Spleen (tissue), 11 donors: ENCODE measurements around the gene PPIL1. TPM values are rescaled to one million over a fixed set of nuclear protein-coding genes. Genes with fewer than 3 reads are reported as not detected.

Source experiments
- DNase-seq: peaks from one replicate; pipeline ENCODE4 v3.0.0-alpha.2; 2020
- H3K27ac ChIP-seq, 8 donors: fragments of 200-600 bp; sonication (generic) in 7 of 8; 1 replicate in 4 of 8; 2 replicates in 4 of 8; pipeline versions ENCODE4 v1.5.0 to v1.8.0; 2016 to 2021; ENCODE audit warnings: inconsistent platforms in 4 of 8, mild to moderate bottlenecking in 4 of 8, moderate library complexity in 1 of 8
- H3K27me3 ChIP-seq, 7 donors: fragments of 200-600 bp; sonication (generic) in 6 of 7; replicated peaks in 1 of 7; 1 replicate in 4 of 7; 2 replicates in 3 of 7; pipeline versions ENCODE4 v1.5.0 to v1.8.0; 2016 to 2021; ENCODE audit warnings: inconsistent platforms in 3 of 7, mild to moderate bottlenecking in 1 of 7
- H3K36me3 ChIP-seq, 6 donors: fragments of 200-600 bp; sonication (generic) in 5 of 6; 1 replicate in 4 of 6; 2 replicates in 2 of 6; pipeline versions ENCODE4 v1.5.0 to v1.8.0; 2016 to 2021; ENCODE audit warnings: inconsistent platforms in 2 of 6
- H3K4me1 ChIP-seq, 6 donors: fragments of 200-600 bp; sonication (generic) in 5 of 6; 1 replicate in 3 of 6; 2 replicates in 3 of 6; pipeline versions ENCODE4 v1.5.0 to v1.8.0; 2016 to 2021; ENCODE audit warnings: inconsistent platforms in 3 of 6
- H3K4me3 ChIP-seq, 8 donors: fragments of 200-600 bp; sonication (generic) in 7 of 8; 1 replicate in 4 of 8; 2 replicates in 4 of 8; pipeline versions ENCODE4 v1.5.0 to v1.8.0; 2016 to 2021; ENCODE audit warnings: inconsistent platforms in 4 of 8, mild to moderate bottlenecking in 4 of 8, moderate library complexity in 2 of 8
- H3K9me3 ChIP-seq, 8 donors: fragments of 200-600 bp; sonication (generic) in 7 of 8; 1 replicate in 4 of 8; 2 replicates in 4 of 8; pipeline versions ENCODE4 v1.5.0 to v1.8.0; 2016 to 2021; ENCODE audit warnings: inconsistent platforms in 4 of 8
- CTCF ChIP-seq, 11 experiments: fragments of 200-600 bp in 7 of 11; fragments of 450-650 bp in 4 of 11; sonication (generic) in 4 of 11; IDR thresholded peaks in 8 of 11; conservative IDR thresholded peaks in 3 of 11; 1 replicate in 7 of 11; 2 replicates in 4 of 11; pipeline versions ENCODE4 v1.4.0 to v1.8.0; 2016 to 2021; ENCODE audit warnings: antibody characterized with exemption in 11 of 11, inconsistent platforms in 4 of 11, mild to moderate bottlenecking in 1 of 11
- POLR2A ChIP-seq, 3 donors: fragments of 450-650 bp; IDR thresholded peaks; one replicate each; pipeline ENCODE4 v1.5.1; 2017; ENCODE audit warnings: antibody characterized with exemption in 3 of 3, mild to moderate bottlenecking in 1 of 3
- POLR2AphosphoS5 ChIP-seq, 3 donors: sonication (generic); formaldehyde crosslinking; IDR thresholded peaks; one replicate each; pipeline ENCODE4 v1.5.1; 2017; ENCODE audit warnings: antibody characterized with exemption in 3 of 3
- WGBS, 5 donors: extraction: QIAGEN DNeasy Blood & Tissue Kit in 3 of 5; methylation state at CpG; one replicate each; pipeline versions ENCODE4 v1.1.5 to v1.1.7; 2013 to 2018; 5-methylcytosine and 5-hydroxymethylcytosine counted together
- intact Hi-C: fragments of 100-400 bp; cut with DNase I; formaldehyde crosslinking; loops from one replicate; pipeline ENCODE4 v1.15.0; 2023; ENCODE audit warnings: low total_unique reads
- polyA plus RNA-seq, 3 donors: library from polyadenylated mRNA; stranded (reverse); fragments of 200-250 nt; gene quantifications; one replicate each; pipeline ENCODE4 v1.2.1, GENCODE V29; 2013
- total RNA-seq, 7 donors: library from RNA; depleted of rRNA in 3 of 7; stranded (reverse); fragments of >200 nt in 3 of 7; fragmentation: NEBNext Ultra II Directional in 4 of 7; extraction: Animal tissue kit (Norgen Biotek cat#: 25700) in 4 of 7; gene quantifications; one replicate each; pipeline versions ENCODE4 v1.1.0 to v1.2.1, GENCODE V29; 2016 to 2021
- donor health status: healthy with polysubstance abuse.
- donor health status: DM: no; HTN: no; CAD: no; lungs with moderate emphysema.
- donor health status: DM: no; HTN: no; CAD: no.
- donor health status: Bipolar disorder and iron deficiency.
- donor health status: healthy.
- donor health status: DM: no; HTN: no; CAD: no.
- donor health status: DM: yes; HTN: yes; CAD: no.

Gene PPIL1
- total and polyA plus RNA-seq, 10 donors = 8.7 to 26.4 (median 13.5) TPM

GRCh38 chr6:36807143-36807542 lies 67.5 kb downstream of the PPIL1 start:
- WGBS, 5 donors = 72 to 86% (median 81%) methylated on average over 5 of the region's 5 CpGs
- Histone ChIP-seq H3K36me3 (no peaks in the 10 kb centered on the region), H3K9me3 (no peaks in the 10 kb centered on the region), H3K4me1 (no peaks in the 10 kb centered on the region), H3K27ac (no peak overlapping the region), H3K27me3 (peaks cover 0 to 6% (median 0%) of the 10 kb centered on the region in 7 donors), H3K4me3 (no peak overlapping the region)
- no peak for DNase-seq
- intact Hi-C loops = no loop called here
- TF ChIP-seq CTCF (IDR thresholded peaks at IDR 0.05 in 8 of 11, conservative IDR thresholded peaks at IDR 0.05 in 3 of 11) (no peak), POLR2AphosphoS5 (IDR thresholded peaks at IDR 0.05) (no peak), POLR2A (IDR thresholded peaks at IDR 0.05) (no peak)

GRCh38 chr6:36805917-36806316 lies 68.7 kb downstream of the PPIL1 start:
- H3K9me3 ChIP-seq = no peaks in the 10 kb centered on the region
- DNase-seq = no peak
- no peak overlapping the region for H3K4me3 ChIP-seq
- TF ChIP-seq CTCF (IDR thresholded peaks at IDR 0.05 in 8 of 11, conservative IDR thresholded peaks at IDR 0.05 in 3 of 11) (no peak), POLR2AphosphoS5 (IDR thresholded peaks at IDR 0.05) (no peak)
- no peak overlapping the region for H3K27ac ChIP-seq
- intact Hi-C loops = no loop called here
- H3K27me3 ChIP-seq = peaks cover 0 to 6% (median 0%) of the 10 kb centered on the region in 7 donors
- H3K36me3 ChIP-seq = no peaks in the 10 kb centered on the region
- H3K4me1 ChIP-seq = no peaks in the 10 kb centered on the region
- 69 to 89% (median 78%) methylated on average over 8 of the region's 8 CpGs for WGBS, 5 donors

DNA sequence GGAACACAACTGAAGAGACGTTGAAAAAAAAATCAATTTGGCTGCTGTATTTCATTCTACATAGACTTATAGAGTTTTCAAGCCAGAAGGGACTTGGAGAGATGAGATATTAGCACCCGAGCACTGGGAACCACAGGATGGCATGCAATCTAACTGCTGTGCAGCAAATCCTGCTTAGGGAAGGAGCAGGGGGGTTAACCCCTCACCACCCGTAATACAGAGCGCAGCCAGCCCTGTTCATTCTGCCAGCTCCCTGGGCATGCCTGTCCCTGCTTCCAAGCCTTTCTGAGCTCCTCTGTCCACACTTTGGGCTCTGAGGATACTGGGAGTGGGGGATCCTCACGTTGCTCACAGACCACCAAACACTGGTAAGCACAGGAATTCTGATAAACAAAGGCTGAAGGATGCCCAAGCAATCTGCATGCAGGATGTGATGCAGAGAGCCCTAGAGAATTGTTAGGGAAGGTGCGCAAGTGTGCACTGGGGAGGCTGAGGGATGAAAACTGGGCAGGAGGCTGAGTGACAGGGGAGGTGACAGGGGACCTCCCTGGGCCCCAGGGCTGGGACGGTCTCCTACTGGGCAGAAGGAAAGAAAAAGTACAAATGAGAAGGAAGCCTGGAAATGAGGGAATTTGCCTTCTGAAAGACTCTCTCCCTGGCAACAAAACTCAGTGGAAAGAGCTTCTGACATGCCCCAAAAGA lies 69.4 kb downstream of the PPIL1 start:
- Histone ChIP-seq H3K27me3 (peaks cover 0 to 6% (median 0%) of the 10 kb centered on the region in 7 donors), H3K36me3 (no peaks in the 10 kb centered on the region), H3K27ac (no peak overlapping the region), H3K9me3 (no peaks in the 10 kb centered on the region), H3K4me1 (no peaks in the 10 kb centered on the region), H3K4me3 (no peak overlapping the region)
- intact Hi-C loops = no loop called here
- no peak for DNase-seq
- WGBS, 5 donors = 61 to 80% (median 74%) methylated on average over 7 of the region's 7 CpGs
- TF ChIP-seq POLR2AphosphoS5 (IDR thresholded peaks at IDR 0.05) (no peak), POLR2A (IDR thresholded peaks at IDR 0.05) (no peak), CTCF (IDR thresholded peaks at IDR 0.05 in 8 of 11, conservative IDR thresholded peaks at IDR 0.05 in 3 of 11) (no peak)

Other genes with a start within 250 kb of the PPIL1 start
- 10 to 100 TPM; 26.5 to 58.5 (median 32.8) TPM for gene CDKN1A, start 196.1 kb downstream of the PPIL1 start, total RNA-seq
- gene CDKN1A, start 196.1 kb downstream of the PPIL1 start, polyA plus RNA-seq = 10 to 100 TPM; 10.7 to 18.4 (median 11.9) TPM
- 1 to 10 TPM in 5 of 7 donors, under 1 TPM in 2; 0.54 to 3.5 (median 1.3) TPM for gene RAB44, start 177.0 kb downstream of the PPIL1 start, total RNA-seq
- under 1 TPM; 0.06 to 0.26 (median 0.24) TPM for gene RAB44, start 177.0 kb downstream of the PPIL1 start, polyA plus RNA-seq
- gene CPNE5, start 35.4 kb downstream of the PPIL1 start, total RNA-seq = 10 to 100 TPM; 18.1 to 33.4 (median 23.4) TPM
- 10 to 100 TPM in 2 of 3 donors, 1 to 10 TPM in 1; 9.5 to 15.6 (median 11.9) TPM for gene CPNE5, start 35.4 kb downstream of the PPIL1 start, polyA plus RNA-seq
- 10 to 100 TPM; 31.5 to 49.8 (median 37.9) TPM for gene C6orf89, start 11.1 kb upstream of the PPIL1 start, total RNA-seq
- gene C6orf89, start 11.1 kb upstream of the PPIL1 start, polyA plus RNA-seq = 10 to 100 TPM in 1 of 3 donors, 1 to 10 TPM in 2; 5.7 to 13.9 (median 6.6) TPM
- 1 to 10 TPM in 5 of 7 donors, under 1 TPM in 1, not detected in 1; 0.94 to 2.1 (median 1.6) TPM for gene PI16, start 79.9 kb upstream of the PPIL1 start, total RNA-seq
- 1 to 10 TPM; 1.6 to 7.3 (median 2.0) TPM for gene PI16, start 79.9 kb upstream of the PPIL1 start, polyA plus RNA-seq
- gene MTCH1, start 111.4 kb upstream of the PPIL1 start, total RNA-seq = 100 to 1,000 TPM; 135 to 191 (median 162) TPM
- gene MTCH1, start 111.4 kb upstream of the PPIL1 start, polyA plus RNA-seq = 100 to 1,000 TPM in 2 of 3 donors, 10 to 100 TPM in 1; 87.3 to 144 (median 134) TPM
- 100 to 1,000 TPM; 200 to 426 (median 316) TPM for gene FGD2, start 130.9 kb upstream of the PPIL1 start, total RNA-seq
- gene FGD2, start 130.9 kb upstream of the PPIL1 start, polyA plus RNA-seq = 100 to 1,000 TPM in 1 of 3 donors, 10 to 100 TPM in 2; 63.4 to 121 (median 84.2) TPM